ENCODE data around the gene DYNLT1. TPM values are rescaled to one million over a fixed set of nuclear protein-coding genes. Genes with fewer than 3 reads are reported as not detected.
"Not testable (repeated sequence)": the region's sequence is repeated elsewhere in the genome, so short reads cannot be mapped to it uniquely, and the experiment has no call there.

The DYNLT1 gene
- total RNA-seq, 1 experiment from 2014 or later, result 105 TPM

- WGBS (ENCODE audit: extremely low coverage, insufficient read length, low lambda C conversion rate), result no CpG with 5 or more reads among the region's 7 CpGs
- Mint-ChIP-seq H3K36me3 (ENCODE audit: insufficient read depth in 1 of 3, low read depth in 3 of 3) (peaks cover 33 to 65% (median 52%) of the 10 kb centered on the region in 3 experiments), H3K4me3 (no peak overlapping the region), H3K9me3 (no peaks in the 10 kb centered on the region), H3K27ac (no peak overlapping the region; a peak in 1 of 7 replicates), H3K27me3 (ENCODE audit: low read depth) (no peaks in the 10 kb centered on the region), H3K4me1 (peaks cover 13 to 14% of the 10 kb centered on the region in 2 experiments)
- H4K8ac ChIP-seq (replicated peaks; ENCODE audit: insufficient read length, low read depth, low read length), result no peak overlapping the region
- H2BK120ac ChIP-seq (ENCODE audit: low read depth, low read length, poor library complexity, severe bottlenecking), result no peak overlapping the region
- no peak overlapping the region for H3K56ac ChIP-seq (ENCODE audit: insufficient read length, low read depth, low read length)
- no peak overlapping the region for H3K4ac ChIP-seq (ENCODE audit: low read depth, low read length)
- H2BK5ac ChIP-seq (ENCODE audit: insufficient read length, low read length), result no peak overlapping the region
- no peak overlapping the region for H4K5ac ChIP-seq (ENCODE audit: insufficient read length, low read depth, low read length)
- no peak overlapping the region for H2BK15ac ChIP-seq (ENCODE audit: low read depth, low read length)
- no peak overlapping the region for H2AK5ac ChIP-seq (ENCODE audit: insufficient read length, low read length)
- no peaks in the 10 kb centered on the region for H3K27me3 ChIP-seq (ENCODE audit: insufficient read depth, low read length)
- H3K9me3 ChIP-seq (ENCODE audit: control insufficient read depth, low read depth, low read length), result no peaks in the 10 kb centered on the region
- H4K20me1 ChIP-seq (ENCODE audit: control insufficient read depth, insufficient read depth, insufficient read length), result no peaks in the 10 kb centered on the region
- DNase-seq, result no peak
- H3K79me2 ChIP-seq (ENCODE audit: insufficient read depth, low read length), result 0 out of 2 replicates have a peak, but pooled peaks cover 2% of the 10 kb centered on the region
- no peak overlapping the region for H4K91ac ChIP-seq (ENCODE audit: insufficient read length, low read depth, low read length)
- peaks cover 6% of the 10 kb centered on the region; the same call in 1 of the 2 replicates for H3K4me1 ChIP-seq (ENCODE audit: insufficient read depth, low read length)
- no peaks in the 10 kb centered on the region for H3K23me2 ChIP-seq (ENCODE audit: insufficient read length, low read depth, low read length, poor library complexity, severe bottlenecking)
- H3K23ac ChIP-seq (ENCODE audit: insufficient read length, low read depth, low read length), result no peak overlapping the region
- H3K18ac ChIP-seq (ENCODE audit: insufficient read length, low read depth, low read length), result no peak overlapping the region
- H3K14ac ChIP-seq (ENCODE audit: insufficient read depth, low read length), result no peak overlapping the region
- no peak overlapping the region for H2BK12ac ChIP-seq (ENCODE audit: insufficient read length, low read depth, low read length)
- H3K4me2 ChIP-seq (ENCODE audit: insufficient read depth, insufficient read length, low read length), result no peak overlapping the region
- H2AFZ ChIP-seq (ENCODE audit: low read length), result no peak overlapping the region
- no peak overlapping the region for H3K9ac ChIP-seq (ENCODE audit: extremely low read depth, insufficient read length, low read length)
- H3T11ph ChIP-seq (ENCODE audit: low read length), result no peak overlapping the region
- H2BK20ac ChIP-seq (ENCODE audit: low read depth, low read length, poor library complexity, severe bottlenecking), result no peak overlapping the region
- H3K79me1 ChIP-seq (ENCODE audit: insufficient read depth, low read depth, low read length, poor library complexity, severe bottlenecking), result no peaks in the 10 kb centered on the region
- no peak overlapping the region for H3K27ac ChIP-seq (ENCODE audit: insufficient read length, low read depth, low read length)
- TF ChIP-seq CTCF (conservative IDR thresholded peaks at IDR 0.05), result no peak
These were observed 37.6 kb downstream of the DYNLT1 start for GRCh38 chr6:158606935-158607334.

DNA sequence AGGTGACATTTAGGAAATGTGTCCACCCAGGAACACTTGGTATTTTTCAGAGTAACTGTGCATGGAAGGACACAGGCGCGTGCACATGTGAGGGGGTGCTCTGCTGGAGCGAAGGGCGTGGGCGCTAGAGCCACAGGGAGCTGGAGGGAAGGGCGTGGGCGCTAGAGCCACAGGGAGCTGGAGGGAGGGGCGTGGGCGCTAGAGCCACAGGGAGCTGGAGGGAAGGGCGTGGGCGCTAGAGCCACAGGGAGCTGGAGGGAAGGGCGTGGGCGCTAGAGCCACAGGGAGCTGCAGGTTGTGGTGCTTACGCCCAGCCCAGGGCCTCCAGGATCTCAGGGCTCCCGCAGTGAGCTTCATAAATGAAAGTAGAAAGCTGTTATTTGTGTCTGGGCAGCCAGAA lies 38.5 kb downstream of the DYNLT1 start:
- not testable (repeated sequence) for H3T11ph ChIP-seq (ENCODE audit: low read length); H2BK120ac ChIP-seq (ENCODE audit: low read depth, low read length, poor library complexity, severe bottlenecking); H3K4me1 Mint-ChIP-seq; H4K8ac ChIP-seq (replicated peaks; ENCODE audit: insufficient read length, low read depth, low read length); H2BK15ac ChIP-seq (ENCODE audit: low read depth, low read length); H3K79me1 ChIP-seq (ENCODE audit: insufficient read depth, low read depth, low read length, poor library complexity, severe bottlenecking); H3K4me3 Mint-ChIP-seq; H3K9me3 Mint-ChIP-seq; H2BK20ac ChIP-seq (ENCODE audit: low read depth, low read length, poor library complexity, severe bottlenecking); H3K27me3 Mint-ChIP-seq (ENCODE audit: low read depth); DNase-seq; H2AFZ ChIP-seq (ENCODE audit: low read length); H2BK12ac ChIP-seq (ENCODE audit: insufficient read length, low read depth, low read length); H2AK5ac ChIP-seq (ENCODE audit: insufficient read length, low read length); H3K4ac ChIP-seq (ENCODE audit: low read depth, low read length); H3K79me2 ChIP-seq (ENCODE audit: insufficient read depth, low read length); H3K18ac ChIP-seq (ENCODE audit: insufficient read length, low read depth, low read length); H3K9me3 ChIP-seq (ENCODE audit: control insufficient read depth, low read depth, low read length); H3K4me1 ChIP-seq (ENCODE audit: insufficient read depth, low read length); H4K91ac ChIP-seq (ENCODE audit: insufficient read length, low read depth, low read length); H4K20me1 ChIP-seq (ENCODE audit: control insufficient read depth, insufficient read depth, insufficient read length); H3K56ac ChIP-seq (ENCODE audit: insufficient read length, low read depth, low read length); H3K23me2 ChIP-seq (ENCODE audit: insufficient read length, low read depth, low read length, poor library complexity, severe bottlenecking); H3K27ac ChIP-seq (ENCODE audit: insufficient read length, low read depth, low read length); H3K23ac ChIP-seq (ENCODE audit: insufficient read length, low read depth, low read length); H4K5ac ChIP-seq (ENCODE audit: insufficient read length, low read depth, low read length); H2BK5ac ChIP-seq (ENCODE audit: insufficient read length, low read length); H3K27me3 ChIP-seq (ENCODE audit: insufficient read depth, low read length); H3K14ac ChIP-seq (ENCODE audit: insufficient read depth, low read length); H3K4me2 ChIP-seq (ENCODE audit: insufficient read depth, insufficient read length, low read length); H3K9ac ChIP-seq (ENCODE audit: extremely low read depth, insufficient read length, low read length)
- H3K27ac Mint-ChIP-seq, result peak overlapping the region in 1 of 3 experiments; percentile 64; a peak in 1 of 7 replicates
- peaks cover 28 to 66% (median 55%) of the 10 kb centered on the region in 3 experiments for H3K36me3 Mint-ChIP-seq (ENCODE audit: insufficient read depth in 1 of 3, low read depth in 3 of 3)
- no CpG with 5 or more reads among the region's 15 CpGs for WGBS (ENCODE audit: extremely low coverage, insufficient read length, low lambda C conversion rate)
